ENCODE results near the gene KRT86.

The KRT86 gene

DNA sequence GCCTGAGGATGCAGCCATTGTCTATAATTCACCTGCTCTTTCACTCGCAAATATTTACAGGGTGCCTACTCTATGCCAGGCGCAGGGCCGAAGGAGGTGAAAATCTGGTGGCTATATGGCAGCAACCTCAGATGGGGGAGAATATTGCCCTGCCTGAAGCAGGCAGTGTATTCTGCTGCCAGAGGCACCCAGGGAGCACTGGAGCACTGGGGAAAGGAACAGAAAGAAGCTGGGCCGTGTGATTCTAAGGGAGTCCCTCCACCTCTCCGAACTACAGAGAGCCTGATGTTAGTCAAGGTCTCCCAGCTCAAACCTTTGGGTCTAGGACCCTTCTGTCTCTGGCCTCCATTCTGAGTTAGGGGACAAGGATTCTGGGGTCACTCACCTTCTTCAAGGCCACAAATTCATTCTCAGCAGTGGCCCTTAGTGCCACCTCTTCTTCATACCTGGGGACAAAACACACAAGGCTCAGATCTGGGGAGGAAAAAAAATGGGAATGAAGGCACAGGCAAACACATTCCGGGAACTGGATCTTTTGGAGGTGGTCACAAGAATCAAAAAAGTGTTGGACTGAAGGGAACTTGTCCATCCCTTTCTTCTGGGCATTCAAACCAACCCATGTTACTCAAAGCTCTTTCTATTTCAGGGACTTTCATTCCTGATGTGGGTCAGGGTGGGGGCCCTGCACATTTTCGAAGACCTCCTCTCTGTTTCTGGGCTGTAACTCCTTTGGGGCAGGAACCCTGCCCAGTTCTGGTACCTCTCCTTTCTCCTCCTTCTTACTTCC is 19.3 kb upstream of the KRT86 start:
- H3K27ac ChIP-seq (ENCODE audit: low read depth, low read length): no peak overlapping the region
- H3F3A ChIP-seq (ENCODE audit: control insufficient read depth, insufficient read depth): no peaks in the 10 kb centered on the region
- no peaks in the 10 kb centered on the region for H4K20me1 ChIP-seq (ENCODE audit: control insufficient read depth, insufficient read depth, low read depth, low read length)
- no peak overlapping the region for H3K4me3 ChIP-seq (ENCODE audit: low read length)
- H3K9me2 ChIP-seq (replicated peaks; ENCODE audit: control insufficient read depth, low read length): no peaks in the 10 kb centered on the region
- peaks cover 4% of the 10 kb centered on the region; the same call in 1 of the 2 replicates for H3K27me3 ChIP-seq (ENCODE audit: control insufficient read depth, low read length)
- H3K9me3 ChIP-seq (ENCODE audit: control insufficient read depth, insufficient read depth, low read length): no peaks in the 10 kb centered on the region
- H3K36me3 ChIP-seq (ENCODE audit: control insufficient read depth, low read length): no peaks in the 10 kb centered on the region
- H3K79me2 ChIP-seq (ENCODE audit: control insufficient read depth, low read length): no peaks in the 10 kb centered on the region
- H3K4me1 ChIP-seq (ENCODE audit: control insufficient read depth, low read length): no peaks in the 10 kb centered on the region
- H3K4me2 ChIP-seq (ENCODE audit: low read length): no peak overlapping the region
- TF ChIP-seq EZH2phosphoT487 (IDR thresholded peaks at IDR 0.05; ENCODE audit: borderline replicate concordance, low read length): no peak
- TF ChIP-seq, protein P1, sequence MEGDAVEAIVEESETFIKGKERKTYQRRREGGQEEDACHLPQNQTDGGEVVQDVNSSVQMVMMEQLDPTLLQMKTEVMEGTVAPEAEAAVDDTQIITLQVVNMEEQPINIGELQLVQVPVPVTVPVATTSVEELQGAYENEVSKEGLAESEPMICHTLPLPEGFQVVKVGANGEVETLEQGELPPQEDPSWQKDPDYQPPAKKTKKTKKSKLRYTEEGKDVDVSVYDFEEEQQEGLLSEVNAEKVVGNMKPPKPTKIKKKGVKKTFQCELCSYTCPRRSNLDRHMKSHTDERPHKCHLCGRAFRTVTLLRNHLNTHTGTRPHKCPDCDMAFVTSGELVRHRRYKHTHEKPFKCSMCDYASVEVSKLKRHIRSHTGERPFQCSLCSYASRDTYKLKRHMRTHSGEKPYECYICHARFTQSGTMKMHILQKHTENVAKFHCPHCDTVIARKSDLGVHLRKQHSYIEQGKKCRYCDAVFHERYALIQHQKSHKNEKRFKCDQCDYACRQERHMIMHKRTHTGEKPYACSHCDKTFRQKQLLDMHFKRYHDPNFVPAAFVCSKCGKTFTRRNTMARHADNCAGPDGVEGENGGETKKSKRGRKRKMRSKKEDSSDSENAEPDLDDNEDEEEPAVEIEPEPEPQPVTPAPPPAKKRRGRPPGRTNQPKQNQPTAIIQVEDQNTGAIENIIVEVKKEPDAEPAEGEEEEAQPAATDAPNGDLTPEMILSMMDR (IDR thresholded peaks at IDR 0.05; ENCODE audit: low read depth, low read length, poor library complexity, severe bottlenecking): no peak

DNA sequence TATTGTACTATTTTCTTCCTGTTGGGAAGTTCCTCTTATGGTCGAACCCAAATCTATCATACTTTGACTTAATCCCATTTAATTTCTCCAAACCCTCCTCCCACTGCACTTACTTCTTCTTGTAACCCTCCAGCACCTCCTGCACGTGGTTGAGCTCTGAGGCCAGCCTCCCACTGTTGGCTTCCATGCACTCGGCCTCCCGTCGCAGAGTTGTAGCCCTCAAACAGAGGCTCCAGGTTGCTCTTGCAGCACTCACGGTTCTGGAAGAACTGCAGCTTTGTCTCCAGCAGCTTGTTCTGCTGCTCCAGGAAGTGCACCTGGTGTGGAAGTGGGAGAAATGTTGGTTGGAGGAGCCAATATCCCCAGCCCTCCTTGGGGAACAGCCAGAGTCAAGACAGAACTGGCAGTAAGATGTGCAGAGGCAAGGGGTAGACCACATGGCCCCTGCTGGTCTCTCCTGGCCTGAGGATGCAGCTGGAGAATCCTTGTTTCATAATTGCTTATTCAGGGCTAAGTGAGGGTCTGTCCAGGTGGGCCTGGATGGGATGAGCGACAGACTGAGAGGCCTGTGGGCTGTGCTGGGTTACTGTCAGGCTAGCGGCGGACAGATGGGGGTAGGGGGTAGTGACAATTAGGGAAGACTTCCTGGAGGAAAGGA is 18.4 kb upstream of the KRT86 start:
- no peaks in the 10 kb centered on the region for H3K36me3 ChIP-seq (ENCODE audit: control insufficient read depth, low read length)
- H3K9me2 ChIP-seq (replicated peaks; ENCODE audit: control insufficient read depth, low read length): no peaks in the 10 kb centered on the region
- H3K4me2 ChIP-seq (ENCODE audit: low read length): no peak overlapping the region
- no peaks in the 10 kb centered on the region for H3K9me3 ChIP-seq (ENCODE audit: control insufficient read depth, insufficient read depth, low read length)
- H3K27me3 ChIP-seq (ENCODE audit: control insufficient read depth, low read length): peaks cover 10% of the 10 kb centered on the region
- no peaks in the 10 kb centered on the region for H3K4me1 ChIP-seq (ENCODE audit: control insufficient read depth, low read length)
- no peak overlapping the region for H3K27ac ChIP-seq (ENCODE audit: low read depth, low read length)
- no peaks in the 10 kb centered on the region for H3F3A ChIP-seq (ENCODE audit: control insufficient read depth, insufficient read depth)
- no peak for TF ChIP-seq EZH2phosphoT487 (IDR thresholded peaks at IDR 0.05; ENCODE audit: borderline replicate concordance, low read length)
- TF ChIP-seq, protein P1 (IDR thresholded peaks at IDR 0.05; ENCODE audit: low read depth, low read length, poor library complexity, severe bottlenecking): no peak
- H3K4me3 ChIP-seq (ENCODE audit: low read length): no peak overlapping the region
- no peaks in the 10 kb centered on the region for H4K20me1 ChIP-seq (ENCODE audit: control insufficient read depth, insufficient read depth, low read depth, low read length)
- no peaks in the 10 kb centered on the region for H3K79me2 ChIP-seq (ENCODE audit: control insufficient read depth, low read length)

DNA sequence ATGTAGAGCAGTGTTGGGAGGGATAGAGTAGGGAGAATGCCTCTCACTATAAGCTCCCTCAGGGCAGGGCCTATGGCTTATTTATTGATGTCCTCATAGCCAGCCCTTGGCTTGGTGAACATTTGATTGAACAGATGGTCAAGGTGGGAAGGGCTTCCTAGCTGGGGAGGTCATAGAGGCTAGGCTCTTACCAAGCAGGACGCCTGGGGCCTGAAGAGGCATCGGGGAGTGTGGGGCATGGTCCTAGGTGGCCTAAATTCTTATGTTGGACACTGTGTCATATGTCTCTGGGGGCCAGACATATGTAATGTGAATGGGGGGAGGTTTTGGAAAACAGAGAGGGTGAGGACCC is 17.9 kb upstream of the KRT86 start:
- Histone ChIP-seq H3K27me3 (ENCODE audit: control insufficient read depth, low read length) (peaks cover 10% of the 10 kb centered on the region), H3K36me3 (ENCODE audit: control insufficient read depth, low read length) (no peaks in the 10 kb centered on the region), H3K9me2 (replicated peaks; ENCODE audit: control insufficient read depth, low read length) (no peaks in the 10 kb centered on the region), H3K4me2 (ENCODE audit: low read length) (no peak overlapping the region), H3K79me2 (ENCODE audit: control insufficient read depth, low read length) (no peaks in the 10 kb centered on the region), H3K4me3 (ENCODE audit: low read length) (no peak overlapping the region), H3K4me1 (ENCODE audit: control insufficient read depth, low read length) (no peaks in the 10 kb centered on the region), H3F3A (ENCODE audit: control insufficient read depth, insufficient read depth) (no peaks in the 10 kb centered on the region), H3K27ac (ENCODE audit: low read depth, low read length) (no peak overlapping the region), H3K9me3 (ENCODE audit: control insufficient read depth, insufficient read depth, low read length) (no peaks in the 10 kb centered on the region), H4K20me1 (ENCODE audit: control insufficient read depth, insufficient read depth, low read depth, low read length) (no peaks in the 10 kb centered on the region)
- TF ChIP-seq, protein P1 (IDR thresholded peaks at IDR 0.05; ENCODE audit: low read depth, low read length, poor library complexity, severe bottlenecking): no peak
- no peak for TF ChIP-seq EZH2phosphoT487 (IDR thresholded peaks at IDR 0.05; ENCODE audit: borderline replicate concordance, low read length)
